Choroid plexus epithelial cell (primary cell): Measurements from ENCODE around the gene TNPO3.

Experiments used
- DNase-seq: peaks from one replicate; pipeline ENCODE4 v3.0.0-alpha.2; 2010; ENCODE audit warnings: low read depth
- H3K4me3 ChIP-seq: 2 replicates; pipeline ENCODE4 v1.5.1; 2011; ENCODE audit warnings: low read depth, mild to moderate bottlenecking, control low read depth, low read length, moderate library complexity
- CTCF ChIP-seq: conservative IDR thresholded peaks from 2 replicates; pipeline ENCODE4 v1.5.1; 2011; ENCODE audit warnings: low read depth, mild to moderate bottlenecking, control low read depth, inconsistent platforms, low read length, moderate library complexity

Gene TNPO3

DNA sequence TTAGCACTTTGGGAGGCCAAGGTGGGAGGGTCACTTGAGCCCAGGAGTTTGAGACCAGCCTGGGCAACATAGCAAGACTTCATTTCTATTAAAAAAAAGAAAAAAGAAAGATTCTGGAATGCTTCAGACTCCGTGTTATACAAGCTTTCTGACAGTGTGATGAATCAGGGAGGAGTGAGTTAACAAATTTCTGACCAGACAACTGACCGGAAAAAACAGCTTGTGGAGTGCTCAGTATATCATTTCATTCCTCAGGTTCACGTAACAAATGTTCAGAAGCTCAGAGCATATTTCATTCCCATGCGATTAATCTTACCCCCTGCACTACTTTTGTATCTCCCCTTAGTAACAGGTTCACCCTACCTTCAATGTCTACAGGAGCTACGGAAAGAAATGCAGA, 28.6 kb upstream of the TNPO3 start:
- no peak for DNase-seq
- no peak for TF ChIP-seq CTCF
- no peak overlapping the region for H3K4me3 ChIP-seq

- no peak overlapping the region for H3K4me3 ChIP-seq
- no peak for TF ChIP-seq CTCF
- no peak for DNase-seq
Measured at GRCh38 chr7:129078455-129078854, 23.5 kb upstream of the TNPO3 start.

DNA sequence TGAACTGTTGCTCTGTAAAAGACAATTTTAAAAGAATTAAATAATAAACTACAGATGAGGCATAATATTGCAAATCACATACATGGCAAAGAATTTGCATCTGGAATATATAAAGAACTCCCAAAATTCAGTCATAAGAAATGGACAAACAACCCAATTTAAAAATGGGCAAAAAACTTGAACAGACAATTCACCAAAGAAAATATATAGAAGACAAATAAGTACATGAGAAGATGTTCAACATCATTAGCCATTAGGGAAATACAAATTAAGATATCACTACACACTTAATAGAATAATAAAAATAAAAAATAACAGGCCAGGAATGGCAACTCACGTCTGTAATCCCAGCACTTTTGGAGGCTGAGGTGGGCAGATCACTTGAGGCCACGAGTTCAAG, 22.0 kb upstream of the TNPO3 start:
- DNase-seq: no peak

GRCh38 chr7:129074994-129075393, 20.1 kb upstream of the TNPO3 start:
- H3K4me3 ChIP-seq: no peak overlapping the region
- no peak for TF ChIP-seq CTCF
- DNase-seq: no peak

More for the DNA sequence above, 22.0 kb upstream of the TNPO3 start:
- TF ChIP-seq CTCF: no peak
- H3K4me3 ChIP-seq: no peak overlapping the region

DNA sequence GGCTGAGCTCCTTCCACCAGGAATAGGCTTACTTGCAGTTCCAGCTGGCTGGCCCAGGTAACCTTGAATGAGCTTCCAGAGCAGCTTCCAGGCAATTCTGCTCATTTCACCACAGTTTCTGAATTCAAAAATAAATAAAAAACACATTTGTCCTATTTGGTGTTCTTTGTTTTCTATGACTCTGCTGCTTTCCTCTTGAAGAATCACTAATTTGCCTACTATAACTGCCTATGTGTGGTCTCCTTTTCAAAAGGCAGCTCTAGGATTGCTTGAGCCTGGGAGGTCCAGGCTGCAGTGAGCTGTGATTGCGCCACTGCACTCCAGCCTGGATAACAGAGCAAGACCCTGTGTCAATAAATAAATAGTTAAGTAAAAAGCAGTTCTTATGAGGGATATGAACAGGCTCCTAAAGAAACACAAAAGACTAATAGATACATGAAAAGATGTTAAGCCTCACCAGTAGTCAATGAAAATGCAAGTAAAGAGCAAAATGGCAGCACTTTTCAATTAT, 19.5 kb upstream of the TNPO3 start:
- H3K4me3 ChIP-seq: no peak overlapping the region
- no peak for TF ChIP-seq CTCF
- no peak for DNase-seq

DNA sequence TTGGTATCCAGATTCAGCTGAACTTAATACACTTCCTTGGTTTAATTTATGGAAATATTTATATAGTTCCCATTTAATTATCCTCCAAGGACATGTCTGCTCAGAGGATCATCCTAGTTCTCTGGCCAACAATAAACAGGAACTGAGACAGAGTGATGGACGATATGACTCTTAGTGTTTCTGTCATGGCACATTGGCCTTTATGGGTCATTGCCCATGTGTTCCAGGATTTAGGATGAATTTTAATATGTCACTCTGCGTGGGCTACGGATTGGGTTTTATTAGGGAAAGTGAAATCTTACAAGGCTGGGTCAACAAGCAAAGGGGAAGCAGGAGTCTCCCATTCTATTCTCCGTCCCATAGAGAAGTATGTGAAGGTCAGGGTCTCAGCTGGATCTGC, 18.8 kb upstream of the TNPO3 start:
- no peak for DNase-seq
- H3K4me3 ChIP-seq: no peak overlapping the region
- TF ChIP-seq CTCF: no peak

GRCh38 chr7:129073204-129073603, 18.3 kb upstream of the TNPO3 start:
- DNase-seq: no peak
- no peak for TF ChIP-seq CTCF
- no peak overlapping the region for H3K4me3 ChIP-seq
